Peyer's patch (tissue), 4 donors: Measurements from ENCODE around the gene GLP2R.

ENCODE experiments used
- CTCF ChIP-seq, 6 experiments: fragments of 450-650 bp in 4 of 6; fragments of 200-600 bp in 2 of 6; sonication (generic) in 1 of 6; IDR thresholded peaks; one replicate each; pipeline ENCODE4 v1.5.1; 2017 to 2019; ENCODE audit warnings: antibody characterized with exemption in 6 of 6, mild to moderate bottlenecking in 3 of 6, moderate library complexity in 1 of 6
- POLR2A ChIP-seq, 2 donors: fragments of 450-650 bp; IDR thresholded peaks; one replicate each; pipeline ENCODE4 v1.5.1; 2017; ENCODE audit warnings: antibody characterized with exemption in 2 of 2, mild to moderate bottlenecking in 2 of 2, moderate library complexity in 2 of 2

- TF ChIP-seq CTCF (IDR thresholded peaks at IDR 0.05) (no peak), POLR2A (IDR thresholded peaks at IDR 0.05) (no peak)
Observed at GRCh38 chr17:9855036-9855435, 29.3 kb downstream of the GLP2R start.
